ENCODE results near the gene HABP2. TPM values are rescaled to one million over a fixed set of nuclear protein-coding genes. Genes with fewer than 3 reads are reported as not detected.

HABP2 gene
- total RNA-seq, 1 experiment from 2014 or later = not detected

GRCh38 chr10:113529575-113529974 lies 23.3 kb upstream of the HABP2 start:
- Histone ChIP-seq H3K9ac (ENCODE audit: low read length) (no peak overlapping the region), H3K4me3 (ENCODE audit: low read length) (no peak overlapping the region), H3K9me3 (ENCODE audit: low read length) (no peaks in the 10 kb centered on the region), H2AFZ (ENCODE audit: low read length) (no peak overlapping the region), H3K79me2 (ENCODE audit: low read length) (no peaks in the 10 kb centered on the region), H3K4me1 (ENCODE audit: low read length) (no peaks in the 10 kb centered on the region), H3K9me2 (replicated peaks; ENCODE audit: insufficient read depth, low read length) (no peaks in the 10 kb centered on the region), H3K27me3 (ENCODE audit: low read length) (no peaks in the 10 kb centered on the region), H3K36me3 (ENCODE audit: insufficient read depth, low read length) (no peaks in the 10 kb centered on the region), H3K27ac (ENCODE audit: low read length) (no peak overlapping the region), H4K20me1 (ENCODE audit: insufficient read depth, low read depth, low read length) (no peaks in the 10 kb centered on the region), H3K4me2 (ENCODE audit: low read depth, low read length, poor library complexity, severe bottlenecking) (no peak overlapping the region)
- no peak for DNase-seq

GRCh38 chr10:113530476-113530875 lies 22.4 kb upstream of the HABP2 start:
- Histone ChIP-seq H2AFZ (ENCODE audit: low read length) (no peak overlapping the region), H3K4me3 (ENCODE audit: low read length) (no peak overlapping the region), H3K4me2 (ENCODE audit: low read depth, low read length, poor library complexity, severe bottlenecking) (no peak overlapping the region), H3K36me3 (ENCODE audit: insufficient read depth, low read length) (no peaks in the 10 kb centered on the region), H3K9me2 (replicated peaks; ENCODE audit: insufficient read depth, low read length) (no peaks in the 10 kb centered on the region), H3K4me1 (ENCODE audit: low read length) (no peaks in the 10 kb centered on the region), H3K27me3 (ENCODE audit: low read length) (no peaks in the 10 kb centered on the region), H4K20me1 (ENCODE audit: insufficient read depth, low read depth, low read length) (no peaks in the 10 kb centered on the region), H3K9ac (ENCODE audit: low read length) (no peak overlapping the region), H3K27ac (ENCODE audit: low read length) (no peak overlapping the region), H3K79me2 (ENCODE audit: low read length) (no peaks in the 10 kb centered on the region), H3K9me3 (ENCODE audit: low read length) (no peaks in the 10 kb centered on the region)
- DNase-seq = no peak

- Histone ChIP-seq H3K4me3 (ENCODE audit: low read length) (no peak overlapping the region), H3K9me3 (ENCODE audit: low read length) (no peaks in the 10 kb centered on the region), H3K4me2 (ENCODE audit: low read depth, low read length, poor library complexity, severe bottlenecking) (no peak overlapping the region), H3K9me2 (replicated peaks; ENCODE audit: insufficient read depth, low read length) (no peaks in the 10 kb centered on the region), H4K20me1 (ENCODE audit: insufficient read depth, low read depth, low read length) (no peaks in the 10 kb centered on the region), H3K4me1 (ENCODE audit: low read length) (no peaks in the 10 kb centered on the region), H3K9ac (ENCODE audit: low read length) (no peak overlapping the region), H3K36me3 (ENCODE audit: insufficient read depth, low read length) (no peaks in the 10 kb centered on the region), H3K27me3 (ENCODE audit: low read length) (no peaks in the 10 kb centered on the region), H3K79me2 (ENCODE audit: low read length) (no peaks in the 10 kb centered on the region), H3K27ac (ENCODE audit: low read length) (no peak overlapping the region), H2AFZ (ENCODE audit: low read length) (no peak overlapping the region)
- DNase-seq = no peak
Observed at GRCh38 chr10:113532724-113533123, 20.1 kb upstream of the HABP2 start.

GRCh38 chr10:113533801-113534200 lies 19.1 kb upstream of the HABP2 start:
- no peak overlapping the region for H3K4me3 ChIP-seq (ENCODE audit: low read length)
- H3K79me2 ChIP-seq (ENCODE audit: low read length) = no peaks in the 10 kb centered on the region
- no peak overlapping the region for H3K9ac ChIP-seq (ENCODE audit: low read length)
- DNase-seq = no peak
- H3K36me3 ChIP-seq (ENCODE audit: insufficient read depth, low read length) = no peaks in the 10 kb centered on the region
- no peaks in the 10 kb centered on the region for H3K9me3 ChIP-seq (ENCODE audit: low read length)
- H3K9me2 ChIP-seq (replicated peaks; ENCODE audit: insufficient read depth, low read length) = no peaks in the 10 kb centered on the region
- no peak overlapping the region for H2AFZ ChIP-seq (ENCODE audit: low read length)
- no peak overlapping the region for H3K27ac ChIP-seq (ENCODE audit: low read length)
- H3K4me2 ChIP-seq (ENCODE audit: low read depth, low read length, poor library complexity, severe bottlenecking) = no peak overlapping the region
- no peaks in the 10 kb centered on the region for H3K4me1 ChIP-seq (ENCODE audit: low read length)
- no peaks in the 10 kb centered on the region for H3K27me3 ChIP-seq (ENCODE audit: low read length)
- H4K20me1 ChIP-seq (ENCODE audit: insufficient read depth, low read depth, low read length) = no peaks in the 10 kb centered on the region

- no peaks in the 10 kb centered on the region for H3K36me3 ChIP-seq (ENCODE audit: insufficient read depth, low read length)
- no peaks in the 10 kb centered on the region for H3K4me1 ChIP-seq (ENCODE audit: low read length)
- no peak overlapping the region for H3K27ac ChIP-seq (ENCODE audit: low read length)
- H3K4me3 ChIP-seq (ENCODE audit: low read length) = no peak overlapping the region
- H3K79me2 ChIP-seq (ENCODE audit: low read length) = no peaks in the 10 kb centered on the region
- H3K9me2 ChIP-seq (replicated peaks; ENCODE audit: insufficient read depth, low read length) = no peaks in the 10 kb centered on the region
- H3K27me3 ChIP-seq (ENCODE audit: low read length) = no peaks in the 10 kb centered on the region
- no peak for DNase-seq
- no peak overlapping the region for H2AFZ ChIP-seq (ENCODE audit: low read length)
- H3K9ac ChIP-seq (ENCODE audit: low read length) = no peak overlapping the region
- no peak overlapping the region for H3K4me2 ChIP-seq (ENCODE audit: low read depth, low read length, poor library complexity, severe bottlenecking)
- no peaks in the 10 kb centered on the region for H3K9me3 ChIP-seq (ENCODE audit: low read length)
- H4K20me1 ChIP-seq (ENCODE audit: insufficient read depth, low read depth, low read length) = no peaks in the 10 kb centered on the region
Observed at GRCh38 chr10:113534423-113534822, 18.4 kb upstream of the HABP2 start.

- Histone ChIP-seq H4K20me1 (ENCODE audit: insufficient read depth, low read depth, low read length) (no peaks in the 10 kb centered on the region), H3K4me2 (ENCODE audit: low read depth, low read length, poor library complexity, severe bottlenecking) (no peak overlapping the region), H3K27ac (ENCODE audit: low read length) (no peak overlapping the region), H3K79me2 (ENCODE audit: low read length) (no peaks in the 10 kb centered on the region), H3K27me3 (ENCODE audit: low read length) (no peaks in the 10 kb centered on the region), H3K9me2 (replicated peaks; ENCODE audit: insufficient read depth, low read length) (no peaks in the 10 kb centered on the region), H3K4me1 (ENCODE audit: low read length) (no peaks in the 10 kb centered on the region), H2AFZ (ENCODE audit: low read length) (no peak overlapping the region), H3K4me3 (ENCODE audit: low read length) (no peak overlapping the region), H3K9me3 (ENCODE audit: low read length) (no peaks in the 10 kb centered on the region), H3K9ac (ENCODE audit: low read length) (no peak overlapping the region), H3K36me3 (ENCODE audit: insufficient read depth, low read length) (no peaks in the 10 kb centered on the region)
- DNase-seq = no peak
Observed at GRCh38 chr10:113537672-113538071, 15.2 kb upstream of the HABP2 start.

GRCh38 chr10:113538151-113538550 lies 14.7 kb upstream of the HABP2 start:
- Histone ChIP-seq H3K27ac (ENCODE audit: low read length) (no peak overlapping the region), H2AFZ (ENCODE audit: low read length) (no peak overlapping the region), H3K9me3 (ENCODE audit: low read length) (no peaks in the 10 kb centered on the region), H3K4me1 (ENCODE audit: low read length) (no peaks in the 10 kb centered on the region), H3K79me2 (ENCODE audit: low read length) (no peaks in the 10 kb centered on the region), H3K4me2 (ENCODE audit: low read depth, low read length, poor library complexity, severe bottlenecking) (no peak overlapping the region), H3K9me2 (replicated peaks; ENCODE audit: insufficient read depth, low read length) (no peaks in the 10 kb centered on the region), H3K27me3 (ENCODE audit: low read length) (no peaks in the 10 kb centered on the region), H4K20me1 (ENCODE audit: insufficient read depth, low read depth, low read length) (no peaks in the 10 kb centered on the region), H3K9ac (ENCODE audit: low read length) (no peak overlapping the region), H3K4me3 (ENCODE audit: low read length) (no peak overlapping the region), H3K36me3 (ENCODE audit: insufficient read depth, low read length) (no peaks in the 10 kb centered on the region)
- DNase-seq = no peak

- Histone ChIP-seq H3K27ac (ENCODE audit: low read length) (no peak overlapping the region), H3K4me3 (ENCODE audit: low read length) (no peak overlapping the region), H3K4me1 (ENCODE audit: low read length) (no peaks in the 10 kb centered on the region), H3K36me3 (ENCODE audit: insufficient read depth, low read length) (no peaks in the 10 kb centered on the region), H3K4me2 (ENCODE audit: low read depth, low read length, poor library complexity, severe bottlenecking) (no peak overlapping the region), H3K9me3 (ENCODE audit: low read length) (no peaks in the 10 kb centered on the region), H2AFZ (ENCODE audit: low read length) (no peak overlapping the region), H3K9ac (ENCODE audit: low read length) (no peak overlapping the region), H4K20me1 (ENCODE audit: insufficient read depth, low read depth, low read length) (no peaks in the 10 kb centered on the region), H3K27me3 (ENCODE audit: low read length) (no peaks in the 10 kb centered on the region), H3K79me2 (ENCODE audit: low read length) (no peaks in the 10 kb centered on the region), H3K9me2 (replicated peaks; ENCODE audit: insufficient read depth, low read length) (no peaks in the 10 kb centered on the region)
- no peak for DNase-seq
Observed at GRCh38 chr10:113539789-113540188, 13.1 kb upstream of the HABP2 start.

Data from Karpas-422 (cell line).